H9 (cell line): ENCODE results near the gene RNLS. TPM values are rescaled to one million over a fixed set of nuclear protein-coding genes. Genes with fewer than 3 reads are reported as not detected.

ENCODE experiments used
- DNase-seq: peaks from one replicate; pipeline ENCODE4 v3.0.0-alpha.2; 2017
- H2AFZ ChIP-seq: one replicate; pipeline ENCODE4 v1.6.1; 2013; ENCODE audit warnings: mild to moderate bottlenecking, low read length, control low read depth, moderate library complexity
- H2AK5ac ChIP-seq: 2 replicates; pipeline ENCODE4 v1.6.1; 2013; ENCODE audit warnings: low read length, control low read depth, mixed read lengths; ENCODE audit not compliant: insufficient read length
- H2BK120ac ChIP-seq: one replicate; pipeline ENCODE4 v1.6.1; 2013; ENCODE audit warnings: low read depth, mild to moderate bottlenecking, low read length, control low read depth, inconsistent platforms; ENCODE audit not compliant: poor library complexity, severe bottlenecking
- H2BK12ac ChIP-seq: 2 replicates; pipeline ENCODE4 v1.6.1; 2013; ENCODE audit warnings: low read length, control low read depth, mixed read lengths, low read depth; ENCODE audit not compliant: insufficient read length
- H2BK15ac ChIP-seq: 2 replicates; pipeline ENCODE4 v1.6.1; 2013; ENCODE audit warnings: low read depth, low read length, control low read depth
- H2BK20ac ChIP-seq: one replicate; pipeline ENCODE4 v1.6.1; 2013; ENCODE audit warnings: low read depth, mild to moderate bottlenecking, low read length, control low read depth, inconsistent platforms; ENCODE audit not compliant: poor library complexity, severe bottlenecking
- H2BK5ac ChIP-seq: 2 replicates; pipeline ENCODE4 v1.6.1; 2013; ENCODE audit warnings: low read length, control low read depth, mixed read lengths; ENCODE audit not compliant: insufficient read length
- H3K14ac ChIP-seq: 2 replicates; pipeline ENCODE4 v1.6.1; 2013; ENCODE audit warnings: low read length, control low read depth; ENCODE audit not compliant: insufficient read depth
- H3K18ac ChIP-seq: 2 replicates; pipeline ENCODE4 v1.6.1; 2013; ENCODE audit warnings: low read depth, mild to moderate bottlenecking, mixed read lengths, low read length, control low read depth; ENCODE audit not compliant: insufficient read length
- H3K23ac ChIP-seq: 2 replicates; pipeline ENCODE4 v1.6.1; 2013; ENCODE audit warnings: low read length, control low read depth, mixed read lengths, low read depth; ENCODE audit not compliant: insufficient read length
- H3K23me2 ChIP-seq: 2 replicates; pipeline ENCODE4 v1.6.1; 2013; ENCODE audit warnings: low read depth, mild to moderate bottlenecking, mixed read lengths, low read length, control low read depth; ENCODE audit not compliant: insufficient read length, poor library complexity, severe bottlenecking
- H3K27ac ChIP-seq: 2 replicates; pipeline ENCODE4 v1.5.1; 2013; ENCODE audit warnings: low read length, control low read depth, mixed read lengths, low read depth; ENCODE audit not compliant: insufficient read length
- H3K27me3 ChIP-seq: 2 replicates; pipeline ENCODE4 v1.6.1; 2013; ENCODE audit warnings: low read length, control low read depth, inconsistent platforms; ENCODE audit not compliant: insufficient read depth
- H3K4ac ChIP-seq: 2 replicates; pipeline ENCODE4 v1.6.1; 2013; ENCODE audit warnings: low read depth, mild to moderate bottlenecking, control low read depth, inconsistent platforms, low read length, moderate library complexity
- H3K4me1 ChIP-seq: 2 replicates; pipeline ENCODE4 v1.6.1; 2013; ENCODE audit warnings: low read length, control low read depth, inconsistent platforms; ENCODE audit not compliant: insufficient read depth
- H3K4me2 ChIP-seq: 2 replicates; pipeline ENCODE4 v1.6.1; 2013; ENCODE audit warnings: low read length, control low read depth, mixed read lengths; ENCODE audit not compliant: insufficient read length, insufficient read depth
- H3K56ac ChIP-seq: 2 replicates; pipeline ENCODE4 v1.6.1; 2013; ENCODE audit warnings: low read depth, mild to moderate bottlenecking, mixed read lengths, low read length, control low read depth; ENCODE audit not compliant: insufficient read length
- H3K79me1 ChIP-seq: 2 replicates; pipeline ENCODE4 v1.6.1; 2013; ENCODE audit warnings: low read depth, mild to moderate bottlenecking, moderate library complexity, low read length, control low read depth, inconsistent platforms; ENCODE audit not compliant: insufficient read depth, poor library complexity, severe bottlenecking
- H3K79me2 ChIP-seq: 2 replicates; pipeline ENCODE4 v1.6.1; 2013; ENCODE audit warnings: low read length, control low read depth, inconsistent platforms; ENCODE audit not compliant: insufficient read depth
- H3K9ac ChIP-seq: 2 replicates; pipeline ENCODE4 v1.6.1; 2013; ENCODE audit warnings: low read length, control low read depth, mixed read lengths; ENCODE audit not compliant: insufficient read length; ENCODE audit errors: extremely low read depth
- H3K9me3 ChIP-seq: one replicate; pipeline ENCODE4 v1.6.1; 2013; ENCODE audit warnings: low read depth, low read length, inconsistent platforms; ENCODE audit not compliant: control insufficient read depth
- H3T11ph ChIP-seq: one replicate; pipeline ENCODE4 v1.6.1; 2013; ENCODE audit warnings: mild to moderate bottlenecking, low read length, control low read depth, inconsistent platforms
- H4K20me1 ChIP-seq: one replicate; pipeline ENCODE4 v1.6.1; 2013; ENCODE audit not compliant: control insufficient read depth, insufficient read length, insufficient read depth
- H4K5ac ChIP-seq: 2 replicates; pipeline ENCODE4 v1.6.1; 2013; ENCODE audit warnings: low read depth, mild to moderate bottlenecking, mixed read lengths, low read length, control low read depth; ENCODE audit not compliant: insufficient read length
- H4K8ac ChIP-seq: replicated peaks from 2 replicates; pipeline ENCODE4 v1.6.1; 2013; ENCODE audit warnings: low read length, control low read depth, mixed read lengths, low read depth; ENCODE audit not compliant: insufficient read length
- H4K91ac ChIP-seq: 2 replicates; pipeline ENCODE4 v1.6.1; 2013; ENCODE audit warnings: low read depth, mild to moderate bottlenecking, moderate library complexity, mixed read lengths, low read length, control low read depth; ENCODE audit not compliant: insufficient read length
- H3K27ac Mint-ChIP-seq, 3 experiments: 2 replicates in 2 of 3; 3 replicates in 1 of 3; pipeline ENCODE4 v1.8.0; 2020 to 2021; ENCODE audit warnings: mixed read lengths in 3 of 3, mild to moderate bottlenecking in 1 of 3, moderate library complexity in 1 of 3
- H3K27me3 Mint-ChIP-seq: 2 replicates; pipeline ENCODE4 v1.8.0; 2021; ENCODE audit warnings: low read depth, mild to moderate bottlenecking, moderate library complexity, mixed read lengths
- H3K36me3 Mint-ChIP-seq, 3 experiments: 2 replicates in 2 of 3; 3 replicates in 1 of 3; pipeline ENCODE4 v1.8.0; 2020 to 2021; ENCODE audit warnings: low read depth in 3 of 3, mixed read lengths in 3 of 3; ENCODE audit not compliant: insufficient read depth in 1 of 3
- H3K4me1 Mint-ChIP-seq, 2 experiments: 2 replicates each; pipeline ENCODE4 v1.8.0; 2020; ENCODE audit warnings: mixed read lengths in 2 of 2
- H3K4me3 Mint-ChIP-seq, 2 experiments: 2 replicates in 1 of 2; 3 replicates in 1 of 2; pipeline ENCODE4 v1.8.0; 2020 to 2021; ENCODE audit warnings: mild to moderate bottlenecking in 2 of 2, mixed read lengths in 2 of 2, moderate library complexity in 1 of 2
- H3K9me3 Mint-ChIP-seq, 2 experiments: 2 replicates in 1 of 2; 3 replicates in 1 of 2; pipeline ENCODE4 v1.8.0; 2020; ENCODE audit warnings: mild to moderate bottlenecking in 2 of 2, mixed read lengths in 2 of 2, moderate library complexity in 1 of 2
- CTCF ChIP-seq: fragments of 200-600 bp; sonication (generic); conservative IDR thresholded peaks from 3 replicates; pipeline ENCODE4 v1.8.0; 2021; ENCODE audit warnings: antibody characterized with exemption, mild to moderate bottlenecking
- WGBS: extraction: QIAGEN DNeasy Blood & Tissue Kit; methylation state at CpG from one replicate; pipeline ENCODE4 v1.1.7; 2013; ENCODE audit warnings: missing lambda C conversion rate, low lambda C conversion rate, mixed read lengths; ENCODE audit not compliant: insufficient read length; ENCODE audit errors: extremely low coverage; 5-methylcytosine and 5-hydroxymethylcytosine counted together
- total RNA-seq: library from RNA; stranded (reverse); gene quantifications from 2 replicates; pipeline ENCODE4 v1.2.1, GENCODE V29; 2021

RNLS gene
- total RNA-seq, 1 experiment from 2014 or later: 7.5 TPM

- no peak overlapping the region for H2AFZ ChIP-seq
- no peak for DNase-seq
- H3K18ac ChIP-seq: no peak overlapping the region
- no peaks in the 10 kb centered on the region for H4K20me1 ChIP-seq
- no peaks in the 10 kb centered on the region for H3K79me1 ChIP-seq
- H3K4me3 Mint-ChIP-seq: no peak overlapping the region
- no peak overlapping the region for H4K91ac ChIP-seq
- no peak overlapping the region for H2BK15ac ChIP-seq
- no peaks in the 10 kb centered on the region for H3K9me3 Mint-ChIP-seq
- no peaks in the 10 kb centered on the region for H3K27me3 Mint-ChIP-seq
- WGBS: 100% methylated on average over 1 of the region's 4 CpGs
- TF ChIP-seq CTCF: no peak
- H3K27ac Mint-ChIP-seq: no peak overlapping the region
- no peak overlapping the region for H3T11ph ChIP-seq
- H3K9me3 ChIP-seq: no peaks in the 10 kb centered on the region
- no peak overlapping the region for H3K4ac ChIP-seq
- no peak overlapping the region for H3K14ac ChIP-seq
- H3K23ac ChIP-seq: no peak overlapping the region
- H3K9ac ChIP-seq: no peak overlapping the region
- no peak overlapping the region for H2BK5ac ChIP-seq
- no peaks in the 10 kb centered on the region for H3K4me1 ChIP-seq
- no peak overlapping the region for H2BK20ac ChIP-seq
- H2BK12ac ChIP-seq: no peak overlapping the region
- H2BK120ac ChIP-seq: no peak overlapping the region
- H3K4me2 ChIP-seq: no peak overlapping the region
- H3K4me1 Mint-ChIP-seq: no peaks in the 10 kb centered on the region
- no peaks in the 10 kb centered on the region for H3K23me2 ChIP-seq
- no peaks in the 10 kb centered on the region for H3K79me2 ChIP-seq
- no peaks in the 10 kb centered on the region for H3K36me3 Mint-ChIP-seq
- H2AK5ac ChIP-seq: no peak overlapping the region
- no peak overlapping the region for H3K27ac ChIP-seq
- no peak overlapping the region for H4K8ac ChIP-seq
- no peak overlapping the region for H3K56ac ChIP-seq
- no peak overlapping the region for H4K5ac ChIP-seq
- no peaks in the 10 kb centered on the region for H3K27me3 ChIP-seq
Measured at GRCh38 chr10:88256886-88257285, 326.2 kb downstream of the RNLS start.
